Mesodermal cell (in vitro differentiated cells): ENCODE measurements around the gene ATP5F1E. TPM values are rescaled to one million over a fixed set of nuclear protein-coding genes. Genes with fewer than 3 reads are reported as not detected.

Experiments used
- H3K27ac ChIP-seq: 2 replicates; pipeline ENCODE4 v1.7.0; 2013; ENCODE audit warnings: mild to moderate bottlenecking, low read depth, low read length, moderate library complexity; ENCODE audit not compliant: severe bottlenecking
- H3K36me3 ChIP-seq: 2 replicates; pipeline ENCODE4 v1.7.1; 2013; ENCODE audit warnings: mild to moderate bottlenecking, low read length, moderate library complexity; ENCODE audit not compliant: control insufficient read depth, insufficient read depth
- H3K4me1 ChIP-seq: one replicate; pipeline ENCODE4 v1.7.1; 2013; ENCODE audit warnings: mild to moderate bottlenecking, low read length; ENCODE audit not compliant: insufficient read depth, control insufficient read depth, poor library complexity, severe bottlenecking
- H3K4me3 ChIP-seq: 2 replicates; pipeline ENCODE4 v1.7.0; 2013; ENCODE audit warnings: low read length, control low read depth, mild to moderate bottlenecking; ENCODE audit not compliant: insufficient read depth, poor library complexity, severe bottlenecking; ENCODE audit errors: extremely low read depth
- H3K9me3 ChIP-seq: 2 replicates; pipeline ENCODE4 v1.7.1; 2013; ENCODE audit warnings: mild to moderate bottlenecking, low read length, moderate library complexity; ENCODE audit not compliant: control insufficient read depth
- WGBS, 2 experiments: methylation state at CpG; one replicate each; pipeline ENCODE4 v1.1.5; 2013; ENCODE audit warnings: missing lambda C conversion rate in 2 of 2; ENCODE audit not compliant: insufficient coverage in 2 of 2; 5-methylcytosine and 5-hydroxymethylcytosine counted together
- polyA plus RNA-seq, 2 experiments: library from polyadenylated mRNA; stranded (reverse); fragments of 50-300 nt; gene quantifications; one replicate each; pipeline ENCODE4 v1.2.3, GENCODE V29; 2013

ATP5F1E gene
- polyA plus RNA-seq (2013, experiment 1 of 2), result 87.1 TPM
- polyA plus RNA-seq (2013, experiment 2 of 2), result 90.8 TPM

DNA sequence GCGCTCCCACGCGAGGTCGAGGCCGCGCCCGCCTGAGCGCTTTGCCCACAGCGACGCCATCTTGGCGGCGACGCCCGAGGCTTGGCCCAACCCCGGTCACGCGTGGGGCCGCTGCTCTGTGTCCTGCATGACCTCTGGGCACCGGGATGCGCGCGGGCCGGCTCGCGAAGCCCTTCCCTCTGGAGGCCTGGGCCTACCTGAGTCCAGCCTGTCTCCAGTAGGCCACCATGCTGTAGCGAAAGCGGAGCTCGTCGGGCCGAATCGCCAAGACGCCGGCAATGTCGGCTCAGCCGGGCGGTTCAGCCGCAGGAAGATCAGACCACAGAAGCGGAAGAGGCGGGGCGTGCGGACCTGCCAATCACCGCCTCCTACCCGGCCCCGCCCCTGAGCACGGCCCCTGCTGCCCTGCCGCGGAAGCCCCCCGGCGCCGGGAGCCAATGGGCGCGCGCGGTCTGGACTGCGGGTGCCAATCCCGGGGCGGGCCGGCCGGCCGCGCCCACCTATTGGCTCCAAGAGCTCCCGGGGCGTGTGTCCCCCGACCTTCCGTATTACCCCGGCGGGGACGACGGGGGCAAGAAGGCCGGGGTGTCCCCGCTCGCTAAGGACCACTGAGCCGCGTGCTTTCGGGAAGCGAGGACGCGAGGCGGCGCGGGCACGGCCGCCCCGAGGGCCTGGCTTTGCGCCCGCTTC lies at the start of gene ATP5F1E:
Gene ATP5F1E, minus strand, starts transcription at position 313 of the 690 bp plus-strand sequence. Its CDS starts 84 bp downstream, at position 229.
- Histone ChIP-seq H3K4me3 (peak within 1 kb of the TSS; percentile 90), H3K4me1 (peaks cover 21% of the 10 kb centered on the region), H3K36me3 (peaks cover 61% of the 10 kb centered on the region), H3K9me3 (no peaks in the 10 kb centered on the region), H3K27ac (peak within 1 kb of the TSS; percentile 84)
- WGBS, 2 experiments, result 1% methylated on average over 52 to 86 of the region's 86 CpGs

DNA sequence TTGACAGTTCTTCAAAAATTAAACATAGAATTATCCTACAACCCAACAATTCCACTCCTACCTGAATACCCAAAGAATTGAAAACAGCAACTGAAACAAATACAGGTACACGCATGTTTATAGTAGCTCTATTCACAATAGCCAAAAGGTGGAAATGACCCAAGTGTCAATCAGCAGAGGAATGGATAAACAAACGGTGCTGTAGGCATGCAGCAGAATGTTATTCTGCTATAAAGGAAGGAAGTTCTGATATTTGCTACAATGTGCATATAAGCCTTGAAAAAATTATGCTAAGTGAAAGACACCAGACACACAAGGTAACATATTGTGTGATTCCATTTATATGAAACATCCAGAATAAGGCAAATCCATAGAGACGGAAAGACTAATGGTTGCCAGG lies 48.9 kb upstream of the ATP5F1E start:
- Histone ChIP-seq H3K27ac (no peak overlapping the region), H3K4me1 (no peaks in the 10 kb centered on the region), H3K9me3 (no peaks in the 10 kb centered on the region), H3K36me3 (no peaks in the 10 kb centered on the region), H3K4me3 (no peak overlapping the region)
- WGBS, 2 experiments, result 83 to 100% methylated on average over 1 to 2 of the region's 3 CpGs

- H3K9me3 ChIP-seq, result no peaks in the 10 kb centered on the region
- WGBS, 2 experiments, result 90 to 92% methylated on average over 2 to 3 of the region's 5 CpGs
- no peak overlapping the region for H3K4me3 ChIP-seq
- H3K4me1 ChIP-seq, result no peaks in the 10 kb centered on the region
- H3K36me3 ChIP-seq, result no peaks in the 10 kb centered on the region
- no peak overlapping the region for H3K27ac ChIP-seq
Measured at GRCh38 chr20:59078231-59078630, 46.1 kb upstream of the ATP5F1E start.

- Histone ChIP-seq H3K9me3 (no peaks in the 10 kb centered on the region), H3K4me1 (no peaks in the 10 kb centered on the region), H3K27ac (no peak overlapping the region), H3K36me3 (no peaks in the 10 kb centered on the region), H3K4me3 (no peak overlapping the region)
- 85 to 86% methylated on average over 1 of the region's 1 CpG for WGBS, 2 experiments
Measured at GRCh38 chr20:59077705-59078104, 45.6 kb upstream of the ATP5F1E start.

DNA sequence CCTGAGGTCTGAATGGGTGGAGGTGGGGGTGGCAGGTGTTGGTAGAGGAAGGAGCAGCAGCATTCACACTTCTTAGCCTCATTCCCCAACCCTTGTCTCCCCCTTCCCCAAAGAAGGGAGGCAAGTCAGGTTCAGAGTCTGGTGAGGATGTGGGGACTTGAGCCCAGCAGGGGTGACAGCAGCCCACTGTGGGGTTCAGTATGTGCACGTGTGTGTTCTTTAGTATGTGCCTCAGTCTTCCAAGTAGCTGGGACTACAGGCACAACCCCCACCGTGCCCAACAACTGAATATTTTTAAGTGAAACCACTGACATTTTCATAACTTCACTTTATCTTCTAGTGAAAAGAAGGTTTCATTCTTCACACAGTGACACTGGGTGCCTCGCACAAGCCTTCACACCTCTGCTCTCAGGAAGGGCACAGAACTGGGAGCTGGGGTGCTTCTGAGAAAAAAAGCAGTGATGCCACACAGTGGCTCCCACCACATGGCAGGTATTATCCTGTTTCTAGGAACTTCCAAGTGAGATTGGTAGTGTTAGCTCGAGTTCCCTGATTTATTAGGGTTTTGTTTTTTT lies 43.9 kb upstream of the ATP5F1E start:
- WGBS, 2 experiments, result 79% methylated on average over 2 of the region's 4 CpGs; no CpG with 5 or more reads in 1 of the 2 experiments
- Histone ChIP-seq H3K9me3 (no peaks in the 10 kb centered on the region), H3K4me3 (no peak overlapping the region), H3K36me3 (no peaks in the 10 kb centered on the region), H3K27ac (no peak overlapping the region), H3K4me1 (no peaks in the 10 kb centered on the region)

GRCh38 chr20:59074456-59074855 lies 42.3 kb upstream of the ATP5F1E start:
- Histone ChIP-seq H3K9me3 (no peaks in the 10 kb centered on the region), H3K4me3 (no peak overlapping the region), H3K36me3 (no peaks in the 10 kb centered on the region), H3K27ac (no peak overlapping the region), H3K4me1 (no peaks in the 10 kb centered on the region)
- 70 to 82% methylated on average over 2 to 3 of the region's 3 CpGs for WGBS, 2 experiments

- H3K4me3 ChIP-seq, result no peak overlapping the region
- H3K27ac ChIP-seq, result no peak overlapping the region
- H3K4me1 ChIP-seq, result no peaks in the 10 kb centered on the region
- H3K9me3 ChIP-seq, result no peaks in the 10 kb centered on the region
- H3K36me3 ChIP-seq, result no peaks in the 10 kb centered on the region
- WGBS, 2 experiments, result 67 to 83% methylated on average over 1 of the region's 1 CpG
Measured at GRCh38 chr20:59073582-59073981, 41.4 kb upstream of the ATP5F1E start.

DNA sequence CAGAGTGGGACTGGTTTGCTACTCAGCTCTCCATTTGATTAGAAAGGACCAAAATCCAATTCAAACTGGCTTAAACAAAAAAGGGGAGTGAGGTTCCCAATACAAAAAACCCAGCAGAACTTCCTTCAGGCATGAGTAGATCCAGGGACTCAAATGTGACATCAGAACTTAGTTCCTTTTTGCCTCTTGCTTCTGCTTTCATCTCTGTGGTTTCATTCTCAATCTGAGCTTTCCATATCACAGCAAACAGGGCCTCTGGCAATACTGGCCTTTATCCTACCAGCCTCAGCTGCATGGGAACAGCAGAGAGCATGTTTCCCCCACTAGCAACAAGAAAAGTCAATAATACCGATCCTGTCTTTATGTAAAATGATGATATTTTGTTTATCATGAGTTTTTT lies 39.1 kb upstream of the ATP5F1E start:
- Histone ChIP-seq H3K36me3 (no peaks in the 10 kb centered on the region), H3K9me3 (no peaks in the 10 kb centered on the region), H3K27ac (no peak overlapping the region), H3K4me1 (no peaks in the 10 kb centered on the region), H3K4me3 (no peak overlapping the region)
- no CpG with 5 or more reads among the region's 1 CpG for WGBS, 2 experiments

DNA sequence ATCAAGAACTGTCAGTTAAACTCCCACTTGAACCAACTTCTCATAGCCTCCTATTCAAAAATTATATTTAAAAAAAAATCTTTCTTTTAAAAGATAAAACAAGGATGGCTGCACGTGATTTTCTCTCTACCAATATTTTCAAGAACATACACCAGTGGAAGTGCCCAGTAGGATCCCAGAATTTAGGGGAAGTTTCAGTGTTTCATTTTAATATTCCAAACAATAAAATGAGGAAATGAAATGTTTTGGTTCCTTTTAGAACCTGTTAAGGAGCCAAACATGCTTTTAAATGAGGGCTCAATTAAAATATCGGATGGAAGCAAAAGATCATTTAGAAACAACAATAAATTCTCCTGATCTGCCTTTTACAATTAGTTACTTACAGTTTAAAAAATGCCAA lies 36.9 kb upstream of the ATP5F1E start:
- no peaks in the 10 kb centered on the region for H3K36me3 ChIP-seq
- no CpG with 5 or more reads among the region's 2 CpGs for whole genome bisulfite sequencing, 2 experiments
- no peaks in the 10 kb centered on the region for H3K9me3 ChIP-seq
- H3K27ac ChIP-seq, result no peak overlapping the region
- peaks cover 2% of the 10 kb centered on the region for H3K4me1 ChIP-seq
- no peak overlapping the region for H3K4me3 ChIP-seq

GRCh38 chr20:59068534-59068933 lies 36.4 kb upstream of the ATP5F1E start:
- 66 to 92% methylated on average over 1 to 4 of the region's 4 CpGs for WGBS, 2 experiments
- Histone ChIP-seq H3K36me3 (no peaks in the 10 kb centered on the region), H3K27ac (no peak overlapping the region), H3K4me3 (no peak overlapping the region), H3K4me1 (peaks cover 7% of the 10 kb centered on the region), H3K9me3 (no peaks in the 10 kb centered on the region)

GRCh38 chr20:59064214-59064722 lies 32.1 kb upstream of the ATP5F1E start:
- WGBS, 2 experiments, result 69 to 71% methylated on average over 2 of the region's 4 CpGs
- Histone ChIP-seq H3K27ac (peak overlapping the region; percentile 72), H3K4me3 (no peak overlapping the region), H3K4me1 (peaks cover 14% of the 10 kb centered on the region), H3K9me3 (no peaks in the 10 kb centered on the region), H3K36me3 (no peaks in the 10 kb centered on the region)
